ENCODE measurements around the gene COL27A1. TPM values are rescaled to one million over a fixed set of nuclear protein-coding genes. Genes with fewer than 3 reads are reported as not detected.

The COL27A1 gene
- total RNA-seq, 1 donor from 2014 or later, result 4.3 TPM

DNA sequence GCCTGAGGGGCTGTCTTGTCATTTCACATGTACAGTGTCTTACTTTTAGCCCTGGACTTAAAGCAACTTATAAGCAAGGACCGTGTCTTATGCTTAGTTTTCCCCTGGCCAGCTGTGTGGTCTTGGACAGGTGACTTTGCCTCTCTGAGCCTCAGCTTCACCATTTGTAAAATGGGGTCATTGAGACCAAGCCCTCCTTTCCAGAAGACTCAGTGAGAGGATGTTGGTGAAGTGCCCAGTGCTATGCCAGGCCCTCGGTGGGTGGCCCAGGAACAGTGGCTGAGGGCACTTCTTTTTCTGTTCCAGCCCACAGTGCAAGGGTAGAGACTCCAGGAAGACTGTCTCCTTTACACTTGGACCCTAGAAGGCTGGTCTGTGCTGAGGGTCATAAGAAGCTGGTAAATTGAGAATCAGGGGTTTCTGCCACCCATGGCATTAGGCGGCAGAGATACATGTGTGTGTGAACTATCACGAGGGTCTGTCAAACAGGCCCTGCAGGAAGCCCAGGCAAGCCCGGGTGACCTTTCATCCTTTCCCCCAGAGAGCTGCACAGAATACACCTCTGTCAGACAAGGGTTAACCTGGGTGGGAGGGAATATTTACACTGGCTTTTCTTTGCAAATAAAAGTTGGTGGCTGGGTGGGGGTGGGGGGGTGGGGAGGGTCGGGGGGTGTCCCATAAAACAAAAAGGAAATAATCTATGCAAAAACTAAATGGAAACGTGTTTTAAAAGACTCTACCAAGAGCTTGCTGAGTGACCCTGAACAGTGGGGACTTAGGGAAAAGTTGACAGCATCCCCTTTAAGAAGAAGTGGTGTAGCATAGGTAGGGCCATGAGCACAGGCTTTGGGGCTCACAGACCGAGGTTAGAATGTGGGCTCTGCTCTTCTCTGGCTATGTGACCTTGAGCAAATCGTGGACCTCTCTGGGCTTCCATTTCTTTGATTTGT lies 35.8 kb upstream of the COL27A1 start:
- no peak overlapping the region for H3K4me3 Mint-ChIP-seq
- no peak for DNase-seq (ENCODE audit: low spot score)
- Histone ChIP-seq H3K79me2 (ENCODE audit: low read depth) (no peaks in the 10 kb centered on the region), H3K4me2 (no peak overlapping the region), H3K27me3 (no peaks in the 10 kb centered on the region), H4K20me1 (ENCODE audit: low read depth) (no peaks in the 10 kb centered on the region), H3K9ac (no peak overlapping the region), H3F3A (ENCODE audit: low read depth) (no peaks in the 10 kb centered on the region), H3K36me3 (no peaks in the 10 kb centered on the region), H3K4me3 (no peak overlapping the region), H3K27ac (no peak overlapping the region), H2AFZ (replicated peaks) (no peak overlapping the region), H3K4me1 (peaks cover 12% of the 10 kb centered on the region), H3K9me3 (ENCODE audit: low read depth) (no peaks in the 10 kb centered on the region)
- peaks cover 18% of the 10 kb centered on the region for H3K4me1 Mint-ChIP-seq
- no peak for TF ChIP-seq EZH2 (IDR thresholded peaks at IDR 0.05)
- TF ChIP-seq EZH2phosphoT487 (IDR thresholded peaks at IDR 0.05), result no peak
- TF ChIP-seq CTCF (IDR thresholded peaks at IDR 0.05), result no peak
- no peaks in the 10 kb centered on the region for H3K36me3 Mint-ChIP-seq
- no peak overlapping the region for H3K27ac Mint-ChIP-seq
- H3K9me3 Mint-ChIP-seq, result no peaks in the 10 kb centered on the region
- H3K27me3 Mint-ChIP-seq (ENCODE audit: insufficient read depth, low read depth), result peaks cover 9% of the 10 kb centered on the region

GRCh38 chr9:114120192-114121014 lies 34.9 kb upstream of the COL27A1 start:
- Histone ChIP-seq H4K20me1 (ENCODE audit: low read depth) (no peaks in the 10 kb centered on the region), H3K9ac (no peak overlapping the region), H3K36me3 (no peaks in the 10 kb centered on the region), H3K27ac (no peak overlapping the region), H3K4me2 (no peak overlapping the region), H3K79me2 (ENCODE audit: low read depth) (no peaks in the 10 kb centered on the region), H3F3A (ENCODE audit: low read depth) (no peaks in the 10 kb centered on the region), H3K4me3 (no peak overlapping the region), H2AFZ (replicated peaks) (no peak overlapping the region), H3K9me3 (ENCODE audit: low read depth) (no peaks in the 10 kb centered on the region), H3K27me3 (no peaks in the 10 kb centered on the region), H3K4me1 (peaks cover 18% of the 10 kb centered on the region)
- Mint-ChIP-seq H3K27me3 (ENCODE audit: insufficient read depth, low read depth) (peaks cover 9% of the 10 kb centered on the region), H3K36me3 (no peaks in the 10 kb centered on the region), H3K4me1 (peaks cover 18% of the 10 kb centered on the region), H3K27ac (no peak overlapping the region), H3K9me3 (no peaks in the 10 kb centered on the region), H3K4me3 (no peak overlapping the region)
- no peak for DNase-seq (ENCODE audit: low spot score)
- TF ChIP-seq EZH2phosphoT487 (IDR thresholded peaks at IDR 0.05), result no peak
- no peak for TF ChIP-seq EZH2 (IDR thresholded peaks at IDR 0.05)
- TF ChIP-seq CTCF (IDR thresholded peaks at IDR 0.05), result no peak

DNA sequence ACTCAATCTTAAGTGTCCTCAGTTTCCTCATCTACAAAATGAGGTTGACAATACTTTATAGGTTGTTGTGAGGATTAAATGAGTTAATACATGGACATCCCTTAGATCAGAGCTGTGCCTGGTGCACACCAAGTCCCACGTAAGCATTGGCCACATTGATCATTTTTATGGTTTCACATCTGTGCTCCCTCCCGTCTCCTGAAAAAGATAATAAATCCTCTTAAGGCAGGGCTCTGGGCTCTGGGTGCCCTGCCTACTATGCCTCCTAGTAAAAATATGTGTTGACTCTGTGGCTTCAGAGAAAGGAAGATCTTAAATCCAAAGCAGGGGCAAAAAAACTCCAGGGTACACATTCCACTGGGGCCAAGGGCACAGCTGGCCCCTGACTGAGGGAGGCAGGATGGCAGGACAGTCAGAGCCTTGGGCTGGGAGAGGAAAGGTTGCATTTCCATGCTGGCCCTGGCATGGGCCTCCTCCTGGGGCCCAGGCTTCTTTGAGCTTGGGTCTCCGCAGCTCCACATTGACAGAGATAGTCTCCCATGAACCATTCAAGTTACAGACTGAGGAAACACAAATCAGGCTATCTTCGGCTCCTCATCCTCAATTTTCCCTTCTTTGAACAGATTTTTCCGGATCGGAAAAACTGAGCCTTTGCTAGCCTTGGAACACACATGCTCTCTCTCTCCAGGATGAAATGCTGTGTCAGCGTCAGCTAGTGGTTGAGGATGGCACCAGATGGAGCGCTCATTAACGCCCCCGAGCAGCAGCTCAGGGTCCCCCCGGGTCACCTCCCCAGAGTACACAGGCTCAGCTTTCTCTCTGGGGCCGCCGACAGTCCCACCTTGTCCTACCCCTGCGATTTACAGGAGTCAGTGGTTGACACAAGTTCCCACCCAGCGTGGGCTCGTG lies 33.9 kb upstream of the COL27A1 start:
- Mint-ChIP-seq H3K36me3 (no peaks in the 10 kb centered on the region), H3K4me3 (no peak overlapping the region)
- H3K4me2 ChIP-seq, result no peak overlapping the region

More for the DNA sequence above, 33.9 kb upstream of the COL27A1 start:
- H3K9me3 ChIP-seq (ENCODE audit: low read depth), result no peaks in the 10 kb centered on the region
- TF ChIP-seq EZH2phosphoT487 (IDR thresholded peaks at IDR 0.05), result no peak
- no peak for TF ChIP-seq EZH2 (IDR thresholded peaks at IDR 0.05)
- TF ChIP-seq CTCF (IDR thresholded peaks at IDR 0.05), result no peak
- H3K27me3 Mint-ChIP-seq (ENCODE audit: insufficient read depth, low read depth), result peaks cover 10% of the 10 kb centered on the region
- H3K4me1 Mint-ChIP-seq, result peaks cover 18% of the 10 kb centered on the region
- H3K27me3 ChIP-seq, result no peaks in the 10 kb centered on the region
- H3K27ac ChIP-seq, result no peak overlapping the region
- no peaks in the 10 kb centered on the region for H3K36me3 ChIP-seq
- H3K9me3 Mint-ChIP-seq, result no peaks in the 10 kb centered on the region
- no peak for DNase-seq (ENCODE audit: low spot score)
- no peak overlapping the region for H3K9ac ChIP-seq
- H3F3A ChIP-seq (ENCODE audit: low read depth), result no peaks in the 10 kb centered on the region
- no peaks in the 10 kb centered on the region for H3K79me2 ChIP-seq (ENCODE audit: low read depth)
- H3K27ac Mint-ChIP-seq, result no peak overlapping the region
- H4K20me1 ChIP-seq (ENCODE audit: low read depth), result no peaks in the 10 kb centered on the region
- H2AFZ ChIP-seq (replicated peaks), result no peak overlapping the region
- no peak overlapping the region for H3K4me3 ChIP-seq
- peaks cover 20% of the 10 kb centered on the region for H3K4me1 ChIP-seq
